WERI-Rb-1 (cell line): Measurements from ENCODE around the gene NUP88.

Source experiments
- DNase-seq: peaks from one replicate; pipeline ENCODE4 v3.0.0-alpha.2; 2020
- H3K27ac ChIP-seq: fragments of 250-450 bp; sonication (Bioruptor Pico); 2 replicates; pipeline ENCODE4 v1.5.1; 2020; ENCODE audit warnings: mild to moderate bottlenecking, moderate library complexity
- H3K27me3 ChIP-seq: fragments of 250-450 bp; sonication (Bioruptor Pico); 2 replicates; pipeline ENCODE4 v1.5.1; 2021; ENCODE audit warnings: mild to moderate bottlenecking, low read depth, moderate library complexity; ENCODE audit not compliant: insufficient read depth, severe bottlenecking
- H3K36me3 ChIP-seq: fragments of 250-450 bp; sonication (Bioruptor Pico); 2 replicates; pipeline ENCODE4 v1.5.1; 2020; ENCODE audit warnings: mild to moderate bottlenecking, moderate library complexity
- H3K4me3 ChIP-seq: 2 replicates; pipeline ENCODE4 v1.5.1; 2011; ENCODE audit warnings: low read depth, mild to moderate bottlenecking, control low read depth, low read length
- H3K9me3 ChIP-seq: fragments of 250-450 bp; sonication (Bioruptor Pico); 2 replicates; pipeline ENCODE4 v1.5.1; 2021; ENCODE audit warnings: mild to moderate bottlenecking, moderate library complexity; ENCODE audit not compliant: severe bottlenecking
- CTCF ChIP-seq: IDR thresholded peaks from 2 replicates; pipeline ENCODE4 v1.5.1; 2011; ENCODE audit warnings: low read depth, mild to moderate bottlenecking, control low read depth, inconsistent platforms, low read length

NUP88 gene

GRCh38 chr17:5364696-5365095 is 54.8 kb downstream of the NUP88 start:
- DNase-seq, result no peak
- TF ChIP-seq CTCF, result no peak
- H3K4me3 ChIP-seq, result no peak overlapping the region
- no peaks in the 10 kb centered on the region for H3K27me3 ChIP-seq
- H3K9me3 ChIP-seq, result no peaks in the 10 kb centered on the region
- no peak overlapping the region for H3K27ac ChIP-seq
- H3K36me3 ChIP-seq, result peaks cover 53% of the 10 kb centered on the region

GRCh38 chr17:5364156-5364555 is 55.3 kb downstream of the NUP88 start:
- peaks cover 47% of the 10 kb centered on the region for H3K36me3 ChIP-seq
- H3K4me3 ChIP-seq, result no peak overlapping the region
- DNase-seq, result no peak
- H3K9me3 ChIP-seq, result no peaks in the 10 kb centered on the region
- H3K27me3 ChIP-seq, result no peaks in the 10 kb centered on the region
- no peak overlapping the region for H3K27ac ChIP-seq
- TF ChIP-seq CTCF, result no peak

- Histone ChIP-seq H3K27me3 (no peaks in the 10 kb centered on the region), H3K9me3 (no peaks in the 10 kb centered on the region), H3K27ac (no peak overlapping the region), H3K36me3 (peaks cover 51% of the 10 kb centered on the region), H3K4me3 (no peak overlapping the region)
- TF ChIP-seq CTCF, result no peak
- no peak for DNase-seq
These were observed 57.2 kb downstream of the NUP88 start for GRCh38 chr17:5362162-5362811.

GRCh38 chr17:5361426-5361825 is 58.0 kb downstream of the NUP88 start:
- no peak for TF ChIP-seq CTCF
- Histone ChIP-seq H3K27ac (no peak overlapping the region), H3K27me3 (no peaks in the 10 kb centered on the region), H3K9me3 (no peaks in the 10 kb centered on the region), H3K36me3 (peaks cover 48% of the 10 kb centered on the region), H3K4me3 (no peak overlapping the region)
- no peak for DNase-seq

GRCh38 chr17:5355421-5356129 is 63.9 kb downstream of the NUP88 start:
- H3K27me3 ChIP-seq, result no peaks in the 10 kb centered on the region
- TF ChIP-seq CTCF, result no peak
- no peaks in the 10 kb centered on the region for H3K9me3 ChIP-seq
- H3K4me3 ChIP-seq, result no peak overlapping the region
- H3K27ac ChIP-seq, result no peak overlapping the region
- DNase-seq, result no peak
- peaks cover 66% of the 10 kb centered on the region for H3K36me3 ChIP-seq
